HG03039 (cell line): ENCODE measurements around the gene GNG12.

Experiments used
- ATAC-seq: cut with Tn5 transposase; IDR thresholded peaks from one replicate; pipeline ENCODE4 v1.9.1; 2021; ENCODE audit warnings: mild to moderate bottlenecking, moderate library complexity; ENCODE audit not compliant: unreplicated experiment

Gene GNG12

DNA sequence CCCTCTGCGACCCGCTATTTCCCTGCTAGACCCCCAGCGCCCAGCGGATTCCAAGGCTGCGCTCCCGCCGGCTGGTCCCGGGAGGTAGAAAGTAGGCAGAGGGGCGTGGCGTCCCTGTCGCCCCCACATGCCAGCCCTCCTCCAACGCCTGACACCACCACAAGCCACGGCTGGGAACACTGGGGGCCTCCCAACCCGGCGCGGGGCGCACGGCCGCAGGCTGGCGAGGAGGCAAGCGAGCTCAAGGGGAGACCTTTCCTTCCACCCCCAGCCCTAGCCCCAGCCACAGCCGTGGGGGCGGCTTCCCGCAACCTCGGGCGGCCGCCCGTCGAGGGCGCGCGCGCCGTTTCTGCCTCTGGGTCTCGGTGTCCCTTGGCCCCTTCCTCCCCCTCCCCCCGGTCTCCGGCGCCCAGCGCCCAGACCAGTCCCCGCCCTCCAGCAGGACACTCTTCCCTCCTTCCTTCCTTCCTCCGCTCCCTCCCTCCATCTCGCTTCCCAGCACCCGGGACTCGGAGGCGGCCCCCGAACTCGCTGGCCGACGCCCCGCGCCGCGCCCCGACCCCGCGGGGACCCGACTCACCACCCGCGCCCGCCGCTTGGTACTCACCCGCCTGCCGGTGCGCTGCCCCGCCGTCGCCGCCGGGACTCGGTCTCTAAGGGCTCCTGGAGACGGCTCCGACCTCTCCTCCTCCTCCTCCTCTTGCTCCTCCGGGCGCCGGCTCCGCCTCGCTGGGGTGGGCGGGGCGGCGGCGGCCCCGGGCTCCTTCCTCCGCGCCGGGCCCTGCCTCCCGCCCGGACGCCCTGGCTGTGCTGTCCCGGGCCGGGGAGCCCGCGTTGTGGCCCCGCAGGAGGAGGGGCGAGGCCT, at the start of gene GNG12:
TSS of gene GNG12 (minus strand) at position 731 of the 865 bp plus-strand sequence. CDS start 125,781 bp downstream, outside the sequence.
- no peak for ATAC-seq

DNA sequence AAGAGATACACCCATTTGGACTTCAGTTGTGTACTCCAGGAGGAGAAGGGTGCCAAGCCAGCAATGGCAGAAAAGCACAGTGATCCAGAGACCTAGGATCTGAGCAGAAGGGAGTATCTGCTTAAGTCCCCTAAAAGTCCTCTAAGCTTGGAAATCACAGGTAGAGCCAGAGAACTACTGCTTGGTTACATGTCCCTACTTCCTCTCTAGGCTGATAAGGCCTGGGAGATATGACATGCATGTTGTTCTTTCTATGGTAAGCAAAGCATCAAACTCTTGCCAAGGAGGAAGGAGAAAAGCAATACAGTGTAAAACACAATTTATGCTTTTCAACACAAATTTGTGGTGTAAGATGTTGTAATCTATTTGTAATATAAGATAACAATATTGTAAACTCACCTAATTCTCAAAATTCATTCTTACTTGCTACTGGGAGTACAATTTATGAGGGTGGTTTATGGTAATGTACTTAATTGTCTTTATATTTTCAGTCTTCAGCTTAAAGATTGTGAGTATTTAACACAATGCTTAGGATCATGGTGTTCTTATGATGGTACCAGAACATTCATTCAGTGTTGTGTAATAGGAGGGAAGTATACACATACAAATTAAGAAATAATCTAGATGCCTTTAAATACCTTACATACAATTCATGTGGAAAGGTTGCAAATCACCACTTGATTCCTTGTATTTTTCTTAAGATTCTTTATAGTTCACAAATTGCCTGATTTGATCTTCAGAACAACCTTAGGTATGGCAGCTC, 49.1 kb upstream of the GNG12 start:
- ATAC-seq: no peak

DNA sequence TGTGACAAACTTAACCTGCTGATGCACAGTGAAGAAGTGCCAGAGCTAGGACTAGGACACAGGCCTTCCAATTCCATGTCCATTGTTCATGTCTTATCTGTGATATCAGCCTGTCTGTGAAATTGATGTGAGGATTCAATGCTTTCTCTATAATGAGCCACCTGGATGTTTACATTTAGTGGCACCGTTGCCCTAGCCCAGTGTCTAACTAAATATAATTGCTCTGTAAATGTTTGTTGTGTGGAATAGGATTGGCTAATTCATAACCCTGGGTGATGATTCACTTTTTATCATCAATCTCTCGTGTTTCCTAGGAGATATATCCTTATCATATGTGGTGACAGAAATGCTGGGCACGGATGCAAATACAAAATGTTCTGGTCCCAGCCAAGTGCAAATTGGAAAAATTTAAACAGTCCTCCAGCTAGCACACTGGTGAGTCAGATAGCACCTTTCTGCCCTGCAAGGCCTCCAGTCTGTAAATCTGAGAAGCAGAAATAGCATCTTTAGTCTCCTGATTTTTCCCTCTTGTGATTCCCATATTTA, 46.9 kb upstream of the GNG12 start:
- ATAC-seq: no peak

DNA sequence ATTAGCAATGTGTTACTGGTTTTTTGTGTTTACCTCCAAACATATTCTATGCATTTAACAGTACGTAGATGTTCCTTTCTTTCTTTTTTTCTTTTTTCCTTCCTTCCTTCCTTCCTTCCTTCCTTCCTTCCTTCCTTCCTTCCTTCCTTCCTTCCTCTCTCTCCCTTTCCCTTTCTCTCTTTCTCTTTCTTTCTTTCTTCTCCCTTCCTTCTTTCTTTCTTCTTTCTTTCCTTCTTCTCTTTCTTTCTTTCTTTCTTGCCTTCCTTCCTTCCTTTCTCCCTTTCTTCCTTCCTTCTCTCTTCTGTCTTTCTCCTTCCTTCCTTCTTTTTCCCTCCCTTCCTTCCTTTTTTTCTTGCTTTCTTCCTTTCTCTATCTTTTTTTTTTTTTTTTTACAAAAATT, 46.2 kb upstream of the GNG12 start:
- ATAC-seq: no peak

DNA sequence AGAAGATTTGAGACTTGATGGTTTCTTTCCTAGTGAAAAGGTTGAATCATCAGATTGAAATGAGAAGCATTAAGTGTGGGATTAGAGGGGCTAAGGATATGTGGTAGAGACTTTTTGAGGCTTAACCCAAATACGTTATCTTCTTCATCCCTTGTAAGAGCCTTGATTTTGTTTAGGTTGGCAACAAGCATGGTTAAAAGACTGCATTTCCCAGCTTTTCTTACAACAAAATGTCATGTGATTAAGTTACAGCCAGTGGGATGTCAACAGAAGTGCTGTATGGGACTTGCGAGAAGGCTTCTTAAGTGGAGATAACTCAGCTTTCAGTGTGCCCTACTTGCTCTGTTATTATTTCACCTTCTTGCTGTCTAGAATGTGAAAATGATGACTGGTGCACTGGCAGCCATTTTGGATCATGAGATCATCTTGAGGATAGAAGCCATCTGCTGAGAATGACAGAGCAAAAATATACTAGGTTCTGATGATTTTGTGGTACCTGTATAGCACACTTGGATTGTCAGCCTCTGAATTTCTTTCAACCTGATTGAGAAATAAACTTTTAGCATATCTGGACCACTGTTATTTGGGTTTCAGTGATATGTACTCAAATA, 41.3 kb upstream of the GNG12 start:
- no peak for ATAC-seq

DNA sequence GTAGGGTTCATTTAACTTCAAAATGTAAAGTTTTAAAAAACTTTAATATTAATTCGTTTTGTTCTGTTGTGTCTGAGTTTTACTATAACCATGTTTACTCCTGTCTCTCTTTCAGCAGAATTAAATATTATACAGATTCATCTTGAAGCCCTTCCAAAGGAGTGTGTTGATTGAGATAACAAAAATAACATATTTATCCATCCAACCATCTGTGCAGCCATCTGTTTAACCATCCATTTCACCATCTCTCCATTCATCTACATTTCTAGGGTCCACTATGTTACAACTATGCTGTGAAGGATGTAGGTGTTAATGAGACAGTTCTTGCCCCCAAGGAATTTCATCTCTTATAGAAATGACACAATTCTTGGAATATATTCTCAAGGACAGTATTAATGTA, 36.0 kb upstream of the GNG12 start:
- ATAC-seq: no peak

DNA sequence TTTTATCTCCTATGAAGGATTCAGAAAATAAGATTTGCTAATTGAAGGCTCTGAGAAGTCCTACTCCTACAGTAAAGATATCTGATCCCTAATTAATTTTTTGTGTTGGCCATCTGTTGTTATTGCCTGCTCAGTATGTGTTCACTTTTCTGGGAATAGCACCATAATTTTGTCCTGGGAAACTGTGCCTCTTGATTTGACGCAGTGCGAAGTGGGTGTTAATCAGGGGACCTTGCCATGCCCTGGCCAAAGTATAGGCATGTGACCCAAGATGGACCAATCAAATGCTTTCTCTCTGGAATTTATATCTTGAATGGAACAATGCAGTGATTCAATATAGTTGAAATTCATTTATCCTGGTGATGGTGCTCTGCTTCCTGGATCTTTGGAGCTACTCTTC, 30.4 kb upstream of the GNG12 start:
- ATAC-seq: no peak

DNA sequence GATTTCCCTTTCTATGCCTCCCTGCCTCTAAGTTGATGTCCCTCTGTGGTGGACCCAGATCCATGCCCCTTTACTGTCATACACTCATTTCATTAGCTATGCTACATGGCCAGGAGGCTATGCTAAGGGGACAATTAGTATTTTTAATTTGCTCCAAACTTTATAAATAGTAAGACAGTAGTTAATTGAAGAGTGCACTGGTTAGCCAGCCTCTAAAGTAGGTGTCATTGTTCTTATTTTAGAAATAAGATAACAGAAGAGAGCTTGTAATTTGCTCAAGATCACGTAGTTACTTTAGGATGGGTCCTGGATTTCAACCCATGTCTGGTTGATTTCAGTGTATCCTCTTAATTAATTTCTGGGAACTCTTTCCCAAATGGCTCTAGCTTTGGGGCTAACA, 29.4 kb upstream of the GNG12 start:
- no peak for ATAC-seq

DNA sequence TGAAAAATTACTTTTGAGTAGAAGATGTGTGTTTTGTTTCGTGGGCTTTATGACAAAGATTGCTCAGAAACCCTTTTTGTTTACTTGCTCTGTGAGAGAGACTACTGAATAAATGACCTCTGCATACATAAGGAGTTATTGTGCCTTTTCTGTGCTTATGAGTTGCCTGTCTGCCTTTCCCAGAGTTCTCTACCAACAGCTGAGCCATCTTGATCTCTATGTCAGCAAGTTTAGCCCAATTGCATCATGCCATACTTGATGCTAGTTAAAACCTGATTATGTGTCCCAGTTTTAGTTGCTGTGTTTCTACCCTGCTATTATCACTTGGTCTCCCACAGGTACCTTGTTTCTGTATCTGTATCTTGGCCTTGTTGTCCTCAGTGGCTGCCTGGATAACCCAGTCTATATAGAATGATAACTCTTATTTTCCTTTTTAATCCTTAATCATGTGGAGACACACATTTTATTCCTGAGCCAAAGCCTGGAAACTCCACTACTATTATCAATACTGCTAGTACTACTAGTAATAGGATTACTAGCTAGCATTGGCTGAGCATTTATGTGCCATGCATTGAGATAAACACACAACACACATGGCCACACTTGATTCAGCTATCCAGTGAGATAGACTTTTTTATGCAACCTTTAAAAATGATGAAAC, 28.7 kb upstream of the GNG12 start:
- ATAC-seq: no peak

DNA sequence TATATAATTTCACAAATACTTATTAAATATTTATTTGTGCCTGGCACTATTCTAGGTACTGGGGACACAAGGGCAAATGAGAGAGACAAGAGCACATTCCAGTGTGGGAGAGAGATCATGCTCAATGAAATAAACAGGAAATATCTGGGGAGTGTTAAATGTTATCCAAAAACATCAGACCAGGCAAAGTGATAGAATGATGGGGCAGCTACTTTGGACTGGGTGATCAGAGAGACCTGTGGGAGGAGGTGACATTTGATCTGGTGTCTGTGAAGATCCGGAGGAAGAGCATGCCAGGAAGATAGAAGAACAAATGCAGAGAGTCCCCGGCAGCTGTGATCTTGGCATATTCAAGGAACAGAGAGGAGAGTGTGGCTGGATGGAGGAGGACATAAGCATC, 27.5 kb upstream of the GNG12 start:
- ATAC-seq: no peak

DNA sequence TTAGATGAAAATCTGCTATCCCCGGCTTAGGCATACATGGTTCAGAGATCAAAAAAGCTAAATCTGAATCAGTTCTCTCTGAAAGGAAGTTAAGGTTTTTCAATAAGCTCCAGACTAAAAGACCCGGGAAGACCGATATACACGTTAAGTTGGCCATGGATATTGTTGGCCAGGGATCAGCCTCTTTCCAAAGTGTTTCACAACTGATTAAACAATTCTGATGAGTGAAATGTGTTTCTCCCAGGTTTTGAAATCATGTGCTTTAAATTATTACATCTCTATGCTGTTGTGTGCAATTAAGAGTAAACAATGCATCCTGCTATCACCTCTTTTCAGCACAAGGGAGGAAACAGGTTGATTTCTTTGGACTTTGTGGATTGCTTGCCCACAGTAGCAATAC, 23.7 kb upstream of the GNG12 start:
- ATAC-seq: no peak

DNA sequence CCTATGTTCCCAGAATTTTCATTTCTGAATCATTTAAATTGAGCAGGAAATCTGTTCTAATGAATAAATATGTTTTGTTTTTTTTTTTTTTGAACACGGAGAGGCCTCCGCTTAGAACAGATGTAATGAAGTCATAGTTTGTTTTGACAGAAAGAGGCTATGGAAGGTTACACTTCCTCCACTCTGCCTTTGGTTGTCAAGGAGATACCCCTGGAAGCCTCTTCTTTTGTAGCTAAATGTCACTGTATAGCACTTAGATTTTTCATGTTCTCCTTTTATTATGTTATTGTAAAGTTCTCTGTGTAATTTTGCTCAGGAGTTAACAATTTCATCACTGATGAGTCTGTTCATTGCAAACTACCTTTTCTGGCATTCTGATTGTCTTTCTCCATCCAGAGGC, 22.7 kb upstream of the GNG12 start:
- no peak for ATAC-seq

DNA sequence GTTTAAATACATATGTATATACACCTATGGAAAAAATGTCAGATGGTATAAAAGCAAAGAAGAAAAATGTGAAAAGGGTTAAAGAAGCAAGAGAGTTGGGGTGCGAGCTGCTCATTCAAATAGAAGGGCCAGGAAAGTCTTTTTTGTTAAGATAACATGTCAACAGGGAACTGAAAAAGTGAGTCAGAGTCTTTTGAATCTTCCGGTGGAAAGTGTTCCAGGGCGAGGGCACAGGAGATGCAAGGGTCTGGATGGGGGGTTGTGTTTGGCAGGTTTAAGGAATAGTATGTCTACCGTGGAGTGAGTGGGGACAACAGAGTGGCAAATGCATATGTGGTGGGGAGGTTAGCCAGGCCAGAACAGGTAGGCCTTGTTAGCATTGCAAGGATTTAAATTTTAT, 22.2 kb upstream of the GNG12 start:
- ATAC-seq: no peak

DNA sequence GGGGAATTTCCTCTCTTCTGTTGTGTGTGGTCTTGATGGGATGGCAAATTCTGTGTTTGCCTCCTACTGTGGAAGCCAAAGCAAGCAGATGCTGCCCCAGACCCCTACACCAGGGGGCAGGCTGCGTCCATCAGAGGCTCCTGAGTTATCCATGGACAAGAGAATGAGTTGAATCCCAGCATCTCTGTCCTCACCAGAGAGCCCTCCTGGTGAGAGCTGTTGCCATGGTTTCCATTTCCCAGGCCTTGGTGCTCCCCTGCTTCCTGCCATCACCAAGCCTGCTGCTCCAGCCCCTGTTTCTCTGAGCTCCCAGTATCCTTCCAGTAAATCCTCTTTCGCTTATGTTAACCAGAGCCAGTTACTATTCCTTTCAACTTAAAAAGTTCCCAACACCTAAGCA, 20.4 kb upstream of the GNG12 start:
- ATAC-seq: no peak

DNA sequence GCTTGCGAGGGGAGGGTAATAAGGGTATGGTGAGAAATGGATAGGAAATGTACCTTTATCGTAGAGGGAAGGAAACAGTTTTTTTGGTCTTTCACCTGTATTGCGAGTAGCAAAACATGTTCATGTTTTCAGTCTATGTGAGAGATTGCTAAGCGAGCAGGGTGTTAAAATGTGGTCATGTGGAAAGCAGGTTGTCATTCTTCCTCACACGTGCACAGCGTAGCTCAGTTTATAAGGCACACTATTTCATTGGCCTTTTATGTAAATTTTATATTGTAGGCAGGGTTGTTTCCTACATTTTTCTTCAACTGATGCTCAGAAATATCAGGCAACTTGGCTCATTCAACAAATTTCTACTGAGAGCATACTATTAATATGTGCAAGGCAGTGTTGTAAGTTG, 18.5 kb upstream of the GNG12 start:
- ATAC-seq: no peak

DNA sequence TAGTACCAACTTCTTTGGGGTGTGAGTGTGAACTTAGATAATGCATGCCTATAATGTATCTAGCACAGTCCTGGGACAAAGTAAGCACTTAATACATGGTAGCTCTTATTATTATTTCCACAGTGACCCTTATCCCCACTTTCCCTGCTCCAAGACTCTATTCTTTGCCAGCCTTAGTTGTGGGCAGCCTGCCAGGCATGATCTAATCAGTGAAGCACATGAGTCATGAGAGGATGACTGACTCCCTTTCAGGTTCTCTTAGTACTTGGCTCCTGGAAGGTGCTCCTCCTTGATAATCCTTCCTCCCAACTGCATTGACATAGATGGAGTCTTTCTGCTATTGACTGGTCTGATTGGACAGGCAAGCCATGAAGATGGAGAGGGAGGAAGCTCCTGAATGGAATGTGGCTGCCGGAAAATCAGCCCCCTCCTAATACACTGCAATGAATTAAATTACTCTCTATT, 17.4 kb upstream of the GNG12 start:
- no peak for ATAC-seq

DNA sequence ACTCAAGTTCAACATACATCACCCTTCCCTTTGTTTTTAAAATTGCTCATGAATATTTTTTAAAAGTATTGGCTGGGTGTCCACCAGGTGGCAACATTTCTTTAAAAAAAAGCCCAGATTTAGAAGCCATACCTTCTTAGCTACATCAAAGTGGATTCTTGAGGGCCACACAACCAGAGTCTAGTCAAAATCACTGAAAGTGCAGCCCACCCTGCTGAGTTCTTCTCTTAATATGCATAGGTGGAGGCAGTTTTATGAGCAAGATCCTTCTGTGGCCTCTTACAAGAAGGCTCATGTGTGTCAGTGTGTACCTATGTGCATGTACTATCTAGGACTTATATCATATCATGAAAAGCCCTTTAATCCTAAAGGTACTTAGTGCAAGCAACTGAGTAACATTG, 16.9 kb upstream of the GNG12 start:
- ATAC-seq: no peak

DNA sequence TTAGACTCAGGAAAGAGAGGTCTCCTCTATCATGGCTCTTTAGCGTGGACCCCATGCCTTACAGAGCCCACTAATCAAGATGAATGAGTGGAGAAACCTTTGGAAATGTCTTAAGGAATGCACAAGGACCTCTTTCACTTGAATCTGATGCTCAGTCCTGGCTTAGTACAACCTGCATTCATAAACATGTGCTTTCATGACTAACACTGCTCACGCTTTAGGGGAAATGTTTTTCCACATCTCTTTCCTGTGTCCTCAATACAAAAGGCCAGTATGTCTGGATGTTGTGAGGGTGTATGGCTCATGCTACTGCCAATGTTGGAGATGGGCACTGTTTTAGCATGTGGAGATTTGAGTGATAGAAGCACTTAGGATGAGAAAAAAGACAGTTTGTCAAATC, 14.2 kb upstream of the GNG12 start:
- no peak for ATAC-seq

DNA sequence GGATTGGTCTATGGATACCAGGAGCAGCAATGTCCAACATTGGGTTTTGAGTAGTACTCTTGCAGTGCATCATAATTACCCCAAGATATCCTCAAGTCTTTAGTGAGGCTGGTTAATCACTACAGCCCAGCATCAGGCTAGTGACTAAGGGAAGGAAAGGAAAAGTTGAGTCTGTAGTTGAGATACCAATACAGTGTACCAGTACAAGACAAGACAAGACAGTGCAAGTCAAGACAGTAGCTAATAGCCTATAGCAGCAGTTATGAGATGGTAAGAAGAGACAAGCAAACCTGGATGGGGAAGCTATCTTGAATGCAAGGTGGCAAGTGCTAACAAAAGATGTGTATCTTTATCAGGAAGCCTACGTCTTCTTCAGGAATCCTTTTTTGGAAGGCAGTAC, 13.3 kb upstream of the GNG12 start:
- no peak for ATAC-seq

DNA sequence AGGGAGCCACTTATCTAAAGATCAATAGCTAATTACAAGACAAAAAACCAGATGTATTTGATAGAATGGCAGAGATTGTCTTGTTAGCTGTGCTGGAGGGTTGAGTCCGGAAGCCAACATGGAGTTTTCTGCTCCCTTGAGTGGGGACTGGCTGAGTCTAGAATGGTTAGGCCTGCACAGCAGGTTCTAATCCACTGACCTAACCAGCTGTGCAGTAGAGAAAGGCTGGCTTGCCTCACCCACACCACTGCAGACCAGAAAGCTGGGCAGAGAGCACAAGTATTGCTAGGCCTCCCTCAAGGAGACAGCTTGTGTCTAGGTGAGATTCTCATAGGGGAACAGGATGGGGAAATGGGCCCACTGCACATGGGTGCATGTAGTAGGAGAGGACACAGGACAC, 11.7 kb upstream of the GNG12 start:
- ATAC-seq: no peak

DNA sequence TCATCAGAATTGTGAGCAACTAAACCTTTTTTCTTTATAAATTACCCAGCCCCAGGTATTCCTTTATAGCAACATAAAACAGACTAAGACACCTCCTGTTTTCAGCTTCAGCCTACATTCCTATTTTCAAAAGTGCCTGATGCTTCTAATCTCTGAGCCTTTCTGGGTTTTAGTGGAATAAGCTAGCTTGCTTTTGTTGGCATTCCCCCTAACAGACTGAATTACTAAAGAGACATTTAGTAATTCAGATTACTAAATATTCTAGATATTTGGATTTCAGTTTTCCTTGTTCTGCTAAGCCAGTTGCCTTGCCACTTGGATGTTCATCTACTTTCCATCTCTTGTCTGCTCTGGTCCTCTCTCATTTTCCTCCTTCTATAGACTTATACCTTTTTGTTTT, 10.5 kb upstream of the GNG12 start:
- ATAC-seq: no peak
